Peyer's patch (tissue), 4 donors: Measurements from ENCODE around the gene GAGE12H.
"Not testable (repeated sequence)": the region's sequence is repeated elsewhere in the genome, so short reads cannot be mapped to it uniquely, and the experiment has no call there.

Source experiments
- POLR2A ChIP-seq, 2 donors: fragments of 450-650 bp; IDR thresholded peaks; one replicate each; pipeline ENCODE4 v1.5.1; 2017; ENCODE audit warnings: antibody characterized with exemption in 2 of 2, mild to moderate bottlenecking in 2 of 2, moderate library complexity in 2 of 2
- TF ChIP-seq, protein P1 (sequence below), 6 experiments: fragments of 450-650 bp in 4 of 6; fragments of 200-600 bp in 2 of 6; sonication (generic) in 1 of 6; IDR thresholded peaks; one replicate each; pipeline ENCODE4 v1.5.1; 2017 to 2019; ENCODE audit warnings: antibody characterized with exemption in 6 of 6, mild to moderate bottlenecking in 3 of 6, moderate library complexity in 1 of 6

DNA sequence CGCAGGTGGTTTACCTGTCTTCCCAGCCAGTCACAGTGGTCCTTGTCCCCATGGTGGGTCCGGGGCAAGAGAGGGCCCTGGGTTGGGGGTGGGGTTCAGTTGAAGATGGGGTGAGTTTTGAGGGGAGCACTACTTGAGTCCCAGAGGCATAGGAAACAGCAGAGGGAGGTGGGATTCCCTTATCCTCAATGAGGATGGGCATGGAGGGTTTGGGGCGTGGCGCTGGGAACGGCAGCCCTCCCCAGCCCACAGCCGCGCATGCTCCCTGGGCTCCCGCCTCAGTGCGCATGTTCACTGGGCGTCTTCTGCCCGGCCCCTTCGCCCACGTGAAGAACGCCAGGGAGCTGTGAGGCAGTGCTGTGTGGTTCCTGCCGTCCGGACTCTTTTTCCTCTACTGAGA is 19.2 kb upstream of the GAGE12H start, which contains the start of gene GAGE12F:
- TF ChIP-seq, protein P1, sequence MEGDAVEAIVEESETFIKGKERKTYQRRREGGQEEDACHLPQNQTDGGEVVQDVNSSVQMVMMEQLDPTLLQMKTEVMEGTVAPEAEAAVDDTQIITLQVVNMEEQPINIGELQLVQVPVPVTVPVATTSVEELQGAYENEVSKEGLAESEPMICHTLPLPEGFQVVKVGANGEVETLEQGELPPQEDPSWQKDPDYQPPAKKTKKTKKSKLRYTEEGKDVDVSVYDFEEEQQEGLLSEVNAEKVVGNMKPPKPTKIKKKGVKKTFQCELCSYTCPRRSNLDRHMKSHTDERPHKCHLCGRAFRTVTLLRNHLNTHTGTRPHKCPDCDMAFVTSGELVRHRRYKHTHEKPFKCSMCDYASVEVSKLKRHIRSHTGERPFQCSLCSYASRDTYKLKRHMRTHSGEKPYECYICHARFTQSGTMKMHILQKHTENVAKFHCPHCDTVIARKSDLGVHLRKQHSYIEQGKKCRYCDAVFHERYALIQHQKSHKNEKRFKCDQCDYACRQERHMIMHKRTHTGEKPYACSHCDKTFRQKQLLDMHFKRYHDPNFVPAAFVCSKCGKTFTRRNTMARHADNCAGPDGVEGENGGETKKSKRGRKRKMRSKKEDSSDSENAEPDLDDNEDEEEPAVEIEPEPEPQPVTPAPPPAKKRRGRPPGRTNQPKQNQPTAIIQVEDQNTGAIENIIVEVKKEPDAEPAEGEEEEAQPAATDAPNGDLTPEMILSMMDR (IDR thresholded peaks at IDR 0.05): not testable (repeated sequence)
- TF ChIP-seq POLR2A (IDR thresholded peaks at IDR 0.05): not testable (repeated sequence)
